SK-N-MC (cell line): ENCODE results near the gene RRN3.
"Not testable (repeated sequence)": the region's sequence is repeated elsewhere in the genome, so short reads cannot be mapped to it uniquely, and the experiment has no call there.

Experiments used
- EZH2 ChIP-seq: fragments of 200-600 bp; sonication (generic); IDR thresholded peaks from one replicate; pipeline ENCODE4 v1.6.1; 2017; ENCODE audit warnings: antibody characterized with exemption
- POLR2AphosphoS5 ChIP-seq: IDR thresholded peaks from 2 replicates; pipeline ENCODE4 v1.6.1; 2012; ENCODE audit warnings: mild to moderate bottlenecking, low read depth, low read length, borderline replicate concordance

DNA sequence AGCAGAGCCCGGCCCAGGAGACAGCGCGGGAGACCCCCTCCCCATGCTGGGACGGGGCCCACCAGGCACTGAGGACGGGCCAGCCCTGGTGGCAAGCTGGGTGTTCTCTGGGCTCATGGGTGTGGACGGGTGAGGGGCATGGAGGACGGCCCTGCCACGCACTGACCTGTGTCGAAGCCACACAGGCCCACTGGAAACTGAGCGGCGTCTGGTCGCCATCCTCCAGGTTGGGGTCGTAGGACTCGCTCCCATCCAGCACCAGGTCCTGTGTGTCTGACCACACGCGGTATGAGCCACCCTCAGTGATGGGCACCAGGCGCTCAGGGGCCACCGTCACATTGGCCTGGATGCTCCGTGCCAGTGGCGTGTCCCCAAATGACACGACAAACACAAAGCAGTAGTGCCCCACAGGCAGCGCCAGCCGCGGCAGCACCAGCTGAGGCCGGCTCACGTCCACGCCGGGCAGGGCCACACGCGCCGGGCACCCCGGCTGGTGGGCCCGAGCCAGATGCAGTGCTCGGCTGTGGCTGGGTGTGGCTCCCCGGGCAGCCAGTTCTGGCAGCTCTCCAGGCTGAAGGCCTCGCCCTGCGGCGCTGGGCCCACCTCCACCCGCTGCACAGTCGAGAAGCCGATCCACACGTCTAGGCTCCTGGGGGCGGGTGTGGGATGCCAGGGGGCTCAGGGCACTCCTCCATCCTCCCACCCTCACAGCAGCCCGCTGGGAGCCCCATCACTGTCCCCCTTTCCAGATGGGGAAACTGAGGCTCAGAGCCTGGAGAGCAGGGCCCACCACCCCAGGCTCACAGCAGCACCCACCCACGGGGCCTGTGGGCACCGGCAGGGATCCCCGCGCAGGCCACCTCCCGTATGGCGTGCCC, 41.6 kb upstream of the RRN3 start:
- TF ChIP-seq POLR2AphosphoS5, EZH2: not testable (repeated sequence)
